Measurements from ENCODE around the gene CREB5. TPM values are rescaled to one million over a fixed set of nuclear protein-coding genes. Genes with fewer than 3 reads are reported as not detected.

Gene CREB5
- total and polyA plus RNA-seq, 2 donors (not counting 3 experiments of a cell fraction or from before 2014, with no cell fraction given) = 19.6 to 28.4 TPM

DNA sequence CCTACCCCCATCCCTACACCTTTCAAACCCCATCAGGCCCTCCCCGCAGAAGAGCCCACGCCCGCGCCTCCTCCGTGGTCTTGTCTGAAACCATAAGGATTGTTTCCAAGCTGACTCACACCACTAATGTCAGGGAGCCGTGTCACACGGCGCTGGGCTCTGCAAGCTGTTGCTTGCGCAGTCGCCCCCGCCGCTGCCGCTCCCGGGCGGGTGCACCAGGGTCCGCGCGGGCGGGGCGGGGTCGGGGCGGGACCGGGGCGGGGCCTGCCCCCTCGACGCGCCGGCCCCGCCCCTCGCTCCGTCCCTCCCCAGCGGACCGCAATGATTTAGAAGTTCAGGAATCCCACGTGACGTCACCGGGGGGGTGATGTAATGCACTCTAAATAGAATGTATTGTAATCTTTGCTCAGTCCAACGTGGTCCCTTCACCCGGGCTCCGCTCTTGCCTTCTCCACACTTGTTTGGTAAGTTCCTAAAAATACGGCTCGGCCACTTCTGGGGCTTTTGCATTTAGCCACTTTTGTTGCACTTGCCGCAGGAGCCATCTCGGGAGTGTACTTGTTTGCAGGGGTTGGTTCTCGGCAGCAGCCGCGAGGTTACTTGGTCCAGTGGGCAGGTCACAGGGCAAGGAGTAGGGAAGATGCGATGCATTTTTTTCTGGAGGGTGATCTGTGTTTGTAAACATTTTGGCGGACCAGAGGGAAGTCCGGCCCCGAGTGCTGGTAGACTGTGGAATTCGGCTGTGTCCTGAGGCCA lies 3.2 kb upstream of the CREB5 start:
- H3K4me1 ChIP-seq (ENCODE audit: control insufficient read depth, extremely low read depth, insufficient read depth, low read length) = peaks cover 15% of the 10 kb centered on the region
- FAIRE-seq (peak; percentile 91), DNase-seq (ENCODE audit: low read depth, low spot score) (peak; percentile 93)
- ChIA-PET CTCF (interaction anchor here (0.8 to 2.3 kb wide), 4 partner anchors 9 to 513 kb away, joined by 3 to 4 read pairs (median 4); no protein-coding TSS in a partner anchor), POLR2A (interaction anchor here (0.6 kb wide), 1 partner anchor 216 kb away, joined by 5 read pairs; no protein-coding TSS in a partner anchor)
- H3K4me3 ChIP-seq (replicated peaks in 1 of 3; ENCODE audit: insufficient read depth in 1 of 3, low read depth in 1 of 3, low read length in 3 of 3) = peak overlapping the region; percentile 51 to 87 (median 79)
- peak overlapping the region; percentile 98 for H3K4me2 ChIP-seq (ENCODE audit: insufficient read depth, low read length)
- peak overlapping the region; percentile 84 for H3K9ac ChIP-seq (replicated peaks; ENCODE audit: extremely low read depth, insufficient read depth, low read length)
- TF ChIP-seq JUN (IDR thresholded peaks at IDR 0.05; ENCODE audit: borderline replicate concordance, insufficient read depth, insufficient read length, low read depth) (peak; percentile 92), FOS (IDR thresholded peaks at IDR 0.05; ENCODE audit: borderline replicate concordance, insufficient read depth, low read length) (no peak), POLR2A (IDR thresholded peaks at IDR 0.05; ENCODE audit: low read depth, low read length) (no peak)
- H4K20me1 ChIP-seq (replicated peaks; ENCODE audit: control insufficient read depth, extremely low read depth, insufficient read depth, low read length) = no peaks in the 10 kb centered on the region
- no peaks in the 10 kb centered on the region for H3K27me3 ChIP-seq (ENCODE audit: control insufficient read depth in 2 of 2, insufficient read depth in 2 of 2, low read length in 2 of 2)
- peak overlapping the region; percentile 63 for H3K27ac ChIP-seq (ENCODE audit: insufficient read depth, low read depth, low read length)
- peak overlapping the region; percentile 64 for H2AFZ ChIP-seq (ENCODE audit: low read depth, low read length)
- no peaks in the 10 kb centered on the region for H3K9me3 ChIP-seq (replicated peaks; ENCODE audit: control insufficient read depth, insufficient read depth, low read length)
- H3K79me2 ChIP-seq (ENCODE audit: control insufficient read depth, insufficient read depth, low read length) = no peaks in the 10 kb centered on the region
- H3K9me1 ChIP-seq (replicated peaks; ENCODE audit: control insufficient read depth, extremely low read depth, insufficient read depth, low read length) = no peaks in the 10 kb centered on the region
- TSS peak; percentile 82 for BruUV-seq (replicated peaks)
- H3K36me3 ChIP-seq (ENCODE audit: control insufficient read depth in 2 of 2, extremely low read depth in 1 of 2, insufficient read depth in 2 of 2, low read length in 2 of 2) = no peaks in the 10 kb centered on the region
- dilution Hi-C loops (cut with MboI; ENCODE audit: extremely low pct_ligation_motif_present, low sequenced_read_pairs) = no loop called here
- intact Hi-C loops (cut with micrococcal nuclease) = loop anchor here (1.0 to 5.0 kb wide), 6 partner anchors 100 to 443 kb away; no protein-coding TSS in a partner anchor

DNA sequence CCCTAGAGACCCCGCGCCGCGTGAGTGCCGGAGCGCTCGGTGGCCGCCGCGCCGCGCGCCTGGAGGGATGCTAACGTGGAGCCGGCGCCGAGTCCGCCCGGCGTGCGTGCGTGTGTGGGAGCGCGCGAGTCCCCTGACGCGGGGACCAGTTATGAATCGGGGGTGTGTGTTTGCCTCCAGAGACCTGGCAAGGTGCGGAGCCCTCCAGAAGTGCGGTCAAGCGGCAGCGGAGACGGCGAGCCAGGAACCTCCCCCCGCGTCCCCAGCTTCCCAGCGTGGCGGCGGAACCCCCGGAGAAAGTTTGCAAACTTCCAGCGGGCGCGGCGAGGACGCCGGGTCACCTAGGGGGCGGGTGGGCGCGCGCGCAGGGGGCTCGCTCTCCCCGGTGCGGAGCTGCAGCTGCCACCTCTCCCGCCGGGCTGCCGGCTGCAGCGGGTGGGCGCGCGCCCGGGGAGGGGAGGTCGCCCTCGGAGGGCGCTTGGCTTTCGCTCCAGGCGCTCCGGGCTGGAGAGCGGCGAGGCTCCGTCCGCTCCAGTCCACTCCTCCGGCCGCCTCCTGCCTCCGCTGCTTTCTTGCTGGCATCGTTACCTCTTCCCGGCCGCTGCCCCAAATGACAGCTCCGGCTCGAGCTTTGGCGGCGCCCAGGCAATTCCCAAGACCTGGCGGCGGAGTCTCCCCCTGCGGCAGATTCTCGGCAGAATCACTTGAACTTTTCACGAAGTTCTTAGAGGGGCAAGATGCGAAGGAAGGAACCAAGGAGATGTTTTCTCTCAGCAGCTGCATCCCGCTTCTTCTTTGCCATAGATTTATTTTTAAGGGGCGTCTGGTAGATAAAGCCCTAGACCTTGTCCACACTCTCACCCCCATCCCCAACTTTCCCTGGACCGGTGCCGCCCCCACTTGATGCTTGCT lies 2.3 kb upstream of the CREB5 start:
- no peaks in the 10 kb centered on the region for H3K9me1 ChIP-seq (replicated peaks; ENCODE audit: control insufficient read depth, extremely low read depth, insufficient read depth, low read length)
- no peaks in the 10 kb centered on the region for H3K27me3 ChIP-seq (ENCODE audit: control insufficient read depth in 2 of 2, insufficient read depth in 2 of 2, low read length in 2 of 2)
- peak overlapping the region; percentile 84 for H3K9ac ChIP-seq (replicated peaks; ENCODE audit: extremely low read depth, insufficient read depth, low read length)
- POLR2A ChIA-PET = no interaction called here
- H2AFZ ChIP-seq (ENCODE audit: low read depth, low read length) = peak overlapping the region; percentile 64
- peak overlapping the region; percentile 98 for H3K4me2 ChIP-seq (ENCODE audit: insufficient read depth, low read length)
- H4K20me1 ChIP-seq (replicated peaks; ENCODE audit: control insufficient read depth, extremely low read depth, insufficient read depth, low read length) = no peaks in the 10 kb centered on the region
- BruUV-seq (replicated peaks) = no TSS peak
- intact Hi-C loops (cut with micrococcal nuclease) (loop anchor here (1.0 to 5.0 kb wide), 6 partner anchors 99 to 442 kb away; no protein-coding TSS in a partner anchor), dilution Hi-C loops (cut with MboI; ENCODE audit: extremely low pct_ligation_motif_present, low sequenced_read_pairs) (no loop called here)
- CTCF ChIA-PET = interaction anchor here (0.8 to 1.6 kb wide), 7 partner anchors 68 to 512 kb away, joined by 3 to 5 read pairs (median 4); no protein-coding TSS in a partner anchor
- H3K4me1 ChIP-seq (ENCODE audit: control insufficient read depth, extremely low read depth, insufficient read depth, low read length) = peaks cover 15% of the 10 kb centered on the region
- TF ChIP-seq, protein P1, sequence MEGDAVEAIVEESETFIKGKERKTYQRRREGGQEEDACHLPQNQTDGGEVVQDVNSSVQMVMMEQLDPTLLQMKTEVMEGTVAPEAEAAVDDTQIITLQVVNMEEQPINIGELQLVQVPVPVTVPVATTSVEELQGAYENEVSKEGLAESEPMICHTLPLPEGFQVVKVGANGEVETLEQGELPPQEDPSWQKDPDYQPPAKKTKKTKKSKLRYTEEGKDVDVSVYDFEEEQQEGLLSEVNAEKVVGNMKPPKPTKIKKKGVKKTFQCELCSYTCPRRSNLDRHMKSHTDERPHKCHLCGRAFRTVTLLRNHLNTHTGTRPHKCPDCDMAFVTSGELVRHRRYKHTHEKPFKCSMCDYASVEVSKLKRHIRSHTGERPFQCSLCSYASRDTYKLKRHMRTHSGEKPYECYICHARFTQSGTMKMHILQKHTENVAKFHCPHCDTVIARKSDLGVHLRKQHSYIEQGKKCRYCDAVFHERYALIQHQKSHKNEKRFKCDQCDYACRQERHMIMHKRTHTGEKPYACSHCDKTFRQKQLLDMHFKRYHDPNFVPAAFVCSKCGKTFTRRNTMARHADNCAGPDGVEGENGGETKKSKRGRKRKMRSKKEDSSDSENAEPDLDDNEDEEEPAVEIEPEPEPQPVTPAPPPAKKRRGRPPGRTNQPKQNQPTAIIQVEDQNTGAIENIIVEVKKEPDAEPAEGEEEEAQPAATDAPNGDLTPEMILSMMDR (IDR thresholded peaks at IDR 0.05; ENCODE audit: extremely low read depth in 1 of 2, insufficient read depth in 1 of 2, low read depth in 1 of 2, low read length in 2 of 2) = no peak
- TF ChIP-seq POLR2A (IDR thresholded peaks at IDR 0.05; ENCODE audit: low read depth, low read length) (no peak), POLR2AphosphoS5 (IDR thresholded peaks at IDR 0.05; ENCODE audit: insufficient read depth, low read depth, low read length) (no peak), EZH2 (IDR thresholded peaks at IDR 0.05; ENCODE audit: borderline replicate concordance, low read depth, low read length, severe bottlenecking) (no peak), JUN (IDR thresholded peaks at IDR 0.05; ENCODE audit: borderline replicate concordance, insufficient read depth, insufficient read length, low read depth) (no peak), FOS (IDR thresholded peaks at IDR 0.05; ENCODE audit: borderline replicate concordance, insufficient read depth, low read length) (no peak), MYC (IDR thresholded peaks at IDR 0.05; ENCODE audit: low read depth, low read length) (no peak)
- TF ChIP-seq, protein P2, sequence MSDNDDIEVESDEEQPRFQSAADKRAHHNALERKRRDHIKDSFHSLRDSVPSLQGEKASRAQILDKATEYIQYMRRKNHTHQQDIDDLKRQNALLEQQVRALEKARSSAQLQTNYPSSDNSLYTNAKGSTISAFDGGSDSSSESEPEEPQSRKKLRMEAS (IDR thresholded peaks at IDR 0.05; ENCODE audit: insufficient read depth, insufficient read length) = no peak
- no peaks in the 10 kb centered on the region for H3K36me3 ChIP-seq (ENCODE audit: control insufficient read depth in 2 of 2, extremely low read depth in 1 of 2, insufficient read depth in 2 of 2, low read length in 2 of 2)
- H3K9me3 ChIP-seq (replicated peaks; ENCODE audit: control insufficient read depth, insufficient read depth, low read length) = no peaks in the 10 kb centered on the region
- FAIRE-seq (no peak), DNase-seq (ENCODE audit: low read depth, low spot score) (peak; percentile 29)
- H3K79me2 ChIP-seq (ENCODE audit: control insufficient read depth, insufficient read depth, low read length) = no peaks in the 10 kb centered on the region
- H3K4me3 ChIP-seq (replicated peaks in 1 of 3; ENCODE audit: insufficient read depth in 1 of 3, low read depth in 1 of 3, low read length in 3 of 3) = peak overlapping the region; percentile 51 to 87 (median 79)
- H3K27ac ChIP-seq (ENCODE audit: insufficient read depth, low read depth, low read length) = peak overlapping the region; percentile 63

Measured in endothelial cell of umbilical vein (primary cell).